ENCODE results near the gene ADSS2.
"Not testable (repeated sequence)": the region's sequence is repeated elsewhere in the genome, so short reads cannot be mapped to it uniquely, and the experiment has no call there.

Gene ADSS2

GRCh38 chr1:244394826-244395765 is 56.6 kb downstream of the ADSS2 start:
- no peak for DNase-seq

GRCh38 chr1:244394346-244394745 is 57.4 kb downstream of the ADSS2 start:
- no peak for DNase-seq

GRCh38 chr1:244393604-244394176 is 58.0 kb downstream of the ADSS2 start:
- DNase-seq = no peak

- DNase-seq = no peak
Observed at GRCh38 chr1:244391761-244392160, 59.9 kb downstream of the ADSS2 start.

- no peak for DNase-seq
Observed at GRCh38 chr1:244388961-244389360, 62.7 kb downstream of the ADSS2 start.

- no peak for DNase-seq
Observed at GRCh38 chr1:244387415-244387814, 64.3 kb downstream of the ADSS2 start.

GRCh38 chr1:244386595-244386994 is 65.1 kb downstream of the ADSS2 start:
- DNase-seq = no peak

GRCh38 chr1:244384066-244384465 is 67.6 kb downstream of the ADSS2 start:
- DNase-seq = no peak

GRCh38 chr1:244383278-244383884 is 68.3 kb downstream of the ADSS2 start:
- DNase-seq = no peak

- DNase-seq = no peak
Observed at GRCh38 chr1:244381878-244382565, 69.7 kb downstream of the ADSS2 start.

GRCh38 chr1:244376126-244376525 is 75.6 kb downstream of the ADSS2 start:
- DNase-seq = no peak

GRCh38 chr1:244375051-244375450 is 76.7 kb downstream of the ADSS2 start:
- no peak for DNase-seq

- not testable (repeated sequence) for DNase-seq
Observed at GRCh38 chr1:244374484-244374883, 77.2 kb downstream of the ADSS2 start.

GRCh38 chr1:244371242-244372141 is 80.2 kb downstream of the ADSS2 start:
- no peak for DNase-seq

- DNase-seq = no peak
Observed at GRCh38 chr1:244370060-244370637, 81.6 kb downstream of the ADSS2 start.

GRCh38 chr1:244369256-244370057 is 82.3 kb downstream of the ADSS2 start:
- no peak for DNase-seq

- DNase-seq = no peak
Observed at GRCh38 chr1:244368279-244368678, 83.4 kb downstream of the ADSS2 start.

GRCh38 chr1:244367399-244368114 is 84.2 kb downstream of the ADSS2 start:
- no peak for DNase-seq

GRCh38 chr1:244365809-244366208 is 85.9 kb downstream of the ADSS2 start:
- no peak for DNase-seq

- DNase-seq = not testable (repeated sequence)
Observed at GRCh38 chr1:244365262-244365661, 86.4 kb downstream of the ADSS2 start.

Measured in left hindlimb (tissue), 1 donor.